H1 (cell line): ENCODE data around the gene ENO4.

Experiments used
- CTCF ChIP-seq, 3 experiments: IDR thresholded peaks; 1 replicate in 2 of 3; 2 replicates in 1 of 3; pipeline versions ENCODE4 v1.5.1 to v1.6.1; 2011; ENCODE audit warnings: low read length in 3 of 3, mild to moderate bottlenecking in 3 of 3, inconsistent platforms in 2 of 3, low read depth in 1 of 3, moderate library complexity in 1 of 3; ENCODE audit not compliant: insufficient read depth in 1 of 3; ENCODE audit errors: control extremely low read depth in 1 of 3
- POLR2AphosphoS5 ChIP-seq: IDR thresholded peaks from 2 replicates; pipeline ENCODE4 v1.6.1; 2011; ENCODE audit warnings: low read depth, low read length
- RAD21 ChIP-seq, 2 experiments: IDR thresholded peaks in 1 of 2; conservative IDR thresholded peaks in 1 of 2; 2 replicates each; pipeline ENCODE4 v1.6.1; 2011; ENCODE audit warnings: low read depth in 2 of 2, low read length in 2 of 2, improper control_type of control experiment in 1 of 2, inconsistent platforms in 1 of 2, mild to moderate bottlenecking in 1 of 2, moderate library complexity in 1 of 2

DNA sequence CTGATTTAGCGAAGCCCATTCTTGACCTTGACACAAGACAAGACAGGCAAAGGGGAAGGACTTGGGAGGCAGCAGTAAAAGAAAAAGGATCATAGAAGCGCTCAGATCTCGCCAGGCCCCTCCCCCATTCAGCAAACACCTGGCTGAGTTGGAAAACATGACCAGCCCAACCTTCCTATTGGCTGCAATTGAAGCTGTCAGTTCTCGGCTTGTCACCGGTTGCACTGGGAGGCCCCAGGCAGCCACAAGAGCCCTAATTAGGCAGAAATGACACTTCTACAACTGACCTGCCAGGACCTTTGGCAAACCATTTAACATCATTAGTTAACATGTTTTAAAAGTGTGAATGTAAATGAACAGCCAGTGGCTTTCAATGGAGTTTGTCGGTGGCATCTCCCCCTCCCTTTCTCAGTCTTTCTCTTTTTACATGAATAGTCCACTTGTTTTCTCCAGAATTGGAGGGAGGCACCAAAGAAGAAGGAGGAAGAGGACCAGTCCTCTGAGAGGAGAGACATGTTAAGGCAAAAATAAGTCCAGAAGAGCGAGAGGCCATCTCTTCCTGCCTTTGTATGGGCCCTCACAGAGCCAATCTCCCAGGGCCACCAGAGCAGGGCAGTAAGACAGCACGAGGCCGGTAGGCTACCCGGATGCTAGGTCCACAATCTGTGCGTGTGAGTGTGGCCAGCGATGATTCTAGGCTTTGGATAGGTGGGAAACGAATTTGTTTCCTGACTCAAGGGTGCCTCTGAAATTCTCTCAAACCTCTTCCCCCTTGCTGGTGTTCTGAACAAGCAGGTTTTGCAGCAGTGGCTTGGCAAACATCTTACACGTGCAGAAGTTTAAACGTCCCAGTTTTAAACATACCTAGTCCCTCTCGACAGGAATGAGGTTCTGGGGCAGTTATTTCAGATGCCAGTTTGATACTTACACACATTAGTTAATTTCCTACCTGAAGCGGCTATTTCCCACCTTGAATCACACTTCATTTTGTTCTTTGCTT is 15.0 kb upstream of the ENO4 start:
- no peak for TF ChIP-seq CTCF (IDR thresholded peaks at IDR 0.05; ENCODE audit: control extremely low read depth in 1 of 3, insufficient read depth in 1 of 3, low read depth in 1 of 3, low read length in 3 of 3)
- TF ChIP-seq POLR2AphosphoS5 = no peak
- TF ChIP-seq RAD21 (IDR thresholded peaks at IDR 0.05 in 1 of 2, conservative IDR thresholded peaks at IDR 0.05 in 1 of 2; ENCODE audit: low read depth in 2 of 2, low read length in 2 of 2) = no peak
